ENCODE measurements around the gene ESRP2.

DNA sequence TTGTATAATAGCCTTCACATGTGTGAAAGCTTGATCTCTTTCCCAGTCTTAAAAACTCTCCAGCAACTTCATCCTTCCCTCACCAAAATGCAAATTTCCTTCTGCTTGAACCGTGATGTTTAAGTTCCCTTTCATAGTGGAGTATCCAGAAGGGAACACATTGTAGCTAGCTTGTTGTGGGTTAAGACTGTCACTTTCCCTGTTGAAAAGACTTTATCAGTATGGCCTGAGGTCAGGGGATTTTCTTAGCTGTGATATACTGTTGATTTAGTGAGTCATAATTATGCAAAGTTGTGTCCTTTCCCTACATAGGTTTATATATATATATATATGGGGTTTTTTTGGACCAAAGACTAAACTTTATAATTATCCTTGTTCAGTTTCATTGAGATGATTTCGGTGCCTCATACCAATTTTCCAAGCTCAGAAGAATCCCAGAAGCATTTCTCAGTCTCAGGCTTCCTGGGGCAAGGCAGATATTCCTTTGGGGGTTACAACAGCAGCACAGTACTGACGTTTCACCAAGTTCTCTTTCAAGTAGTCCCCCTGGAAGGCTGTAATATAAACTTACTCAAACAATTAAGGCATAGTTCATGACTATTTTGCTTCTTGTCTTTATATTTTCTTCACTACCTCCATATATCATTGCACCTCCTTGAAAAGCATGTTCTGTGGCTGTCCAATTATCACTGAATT is 35.7 kb downstream of the ESRP2 start:
- TF ChIP-seq, protein P1, sequence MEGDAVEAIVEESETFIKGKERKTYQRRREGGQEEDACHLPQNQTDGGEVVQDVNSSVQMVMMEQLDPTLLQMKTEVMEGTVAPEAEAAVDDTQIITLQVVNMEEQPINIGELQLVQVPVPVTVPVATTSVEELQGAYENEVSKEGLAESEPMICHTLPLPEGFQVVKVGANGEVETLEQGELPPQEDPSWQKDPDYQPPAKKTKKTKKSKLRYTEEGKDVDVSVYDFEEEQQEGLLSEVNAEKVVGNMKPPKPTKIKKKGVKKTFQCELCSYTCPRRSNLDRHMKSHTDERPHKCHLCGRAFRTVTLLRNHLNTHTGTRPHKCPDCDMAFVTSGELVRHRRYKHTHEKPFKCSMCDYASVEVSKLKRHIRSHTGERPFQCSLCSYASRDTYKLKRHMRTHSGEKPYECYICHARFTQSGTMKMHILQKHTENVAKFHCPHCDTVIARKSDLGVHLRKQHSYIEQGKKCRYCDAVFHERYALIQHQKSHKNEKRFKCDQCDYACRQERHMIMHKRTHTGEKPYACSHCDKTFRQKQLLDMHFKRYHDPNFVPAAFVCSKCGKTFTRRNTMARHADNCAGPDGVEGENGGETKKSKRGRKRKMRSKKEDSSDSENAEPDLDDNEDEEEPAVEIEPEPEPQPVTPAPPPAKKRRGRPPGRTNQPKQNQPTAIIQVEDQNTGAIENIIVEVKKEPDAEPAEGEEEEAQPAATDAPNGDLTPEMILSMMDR (IDR thresholded peaks at IDR 0.05): no peak
- TF ChIP-seq POLR2A (IDR thresholded peaks at IDR 0.05): no peak

Data from tibial nerve (tissue), 3 donors.